ENCODE measurements around the gene LRRC8D. TPM values are rescaled to one million over a fixed set of nuclear protein-coding genes. Genes with fewer than 3 reads are reported as not detected.
A peak's percentile ranks its signal among the peaks of the same experiment; 100 is the strongest.

The LRRC8D gene
- total RNA-seq, 5 donors from 2014 or later (not counting 1 experiment from before 2014, with no cell fraction given) = 23.8 to 43.4 (median 33.0) TPM

GRCh38 chr1:89802841-89803240 is 18.0 kb upstream of the LRRC8D start:
- no peak overlapping the region for H3K4me3 ChIP-seq (ENCODE audit: control insufficient read depth in 1 of 2, extremely low read depth in 1 of 2, low read length in 1 of 2)
- H3K27ac ChIP-seq (ENCODE audit: low read length) = no peak overlapping the region
- H3K9me3 ChIP-seq = no peaks in the 10 kb centered on the region
- no peaks in the 10 kb centered on the region for H3K36me3 ChIP-seq (ENCODE audit: control insufficient read depth in 2 of 2, extremely low read depth in 1 of 2, insufficient read depth in 1 of 2, low read length in 1 of 2)
- Mint-ChIP-seq H3K36me3 (no peaks in the 10 kb centered on the region), H3K27ac (no peak overlapping the region), H3K4me3 (no peak overlapping the region), H3K27me3 (no peaks in the 10 kb centered on the region), H3K9me3 (no peaks in the 10 kb centered on the region), H3K4me1 (no peaks in the 10 kb centered on the region)
- H3K27me3 ChIP-seq (replicated peaks in 1 of 2; ENCODE audit: control insufficient read depth in 2 of 2, extremely low read depth in 1 of 2, insufficient read depth in 2 of 2, low read length in 1 of 2) = no peaks in the 10 kb centered on the region
- DNase-seq (no peak), ATAC-seq (replicated peaks in 1 of 4) (no peak)
- ChIA-PET CTCF (interaction anchor here in 1 of 2 donors (1.0 to 1.4 kb wide), 3 partner anchors 14 to 175 kb away, joined by 3 read pairs; no protein-coding TSS in a partner anchor), POLR2A (no interaction called here)
- 92% methylated on average over 2 of the region's 2 CpGs for WGBS (ENCODE audit: insufficient coverage)
- no peaks in the 10 kb centered on the region for H3K4me1 ChIP-seq (ENCODE audit: control insufficient read depth in 1 of 2, extremely low read depth in 1 of 2, insufficient read depth in 2 of 2, low read length in 2 of 2)

GRCh38 chr1:89804642-89805237 is 16.1 kb upstream of the LRRC8D start:
- Histone ChIP-seq H3K36me3 (ENCODE audit: control insufficient read depth in 2 of 2, extremely low read depth in 1 of 2, insufficient read depth in 1 of 2, low read length in 1 of 2) (no peaks in the 10 kb centered on the region), H3K27ac (ENCODE audit: low read length) (no peak overlapping the region), H3K4me3 (ENCODE audit: control insufficient read depth in 1 of 2, extremely low read depth in 1 of 2, low read length in 1 of 2) (no peak overlapping the region), H3K9me3 (no peaks in the 10 kb centered on the region), H3K27me3 (replicated peaks in 1 of 2; ENCODE audit: control insufficient read depth in 2 of 2, extremely low read depth in 1 of 2, insufficient read depth in 2 of 2, low read length in 1 of 2) (no peaks in the 10 kb centered on the region), H3K4me1 (ENCODE audit: control insufficient read depth in 1 of 2, extremely low read depth in 1 of 2, insufficient read depth in 2 of 2, low read length in 2 of 2) (no peaks in the 10 kb centered on the region)
- POLR2A ChIA-PET = no interaction called here
- no peak overlapping the region for H3K27ac Mint-ChIP-seq
- DNase-seq (peak; percentile 49 to 90 (median 75)), ATAC-seq (replicated peaks in 1 of 4) (peak; percentile 78 to 92 (median 90))
- no peaks in the 10 kb centered on the region for H3K9me3 Mint-ChIP-seq
- no peaks in the 10 kb centered on the region for H3K36me3 Mint-ChIP-seq
- no peaks in the 10 kb centered on the region for H3K4me1 Mint-ChIP-seq
- CTCF ChIA-PET = interaction anchor here (0.7 to 1.3 kb wide), 9 partner anchors 21 to 544 kb away, joined by 3 to 6 read pairs (median 3); no protein-coding TSS in a partner anchor
- no peak overlapping the region for H3K4me3 Mint-ChIP-seq
- peaks cover 0 to 1% of the 10 kb centered on the region in 2 donors for H3K27me3 Mint-ChIP-seq
- 0% methylated on average over 2 of the region's 4 CpGs for WGBS (ENCODE audit: insufficient coverage)

- peaks cover 0 to 4% of the 10 kb centered on the region in 2 donors for H3K27me3 Mint-ChIP-seq
- DNase-seq = no peak
- Histone ChIP-seq H3K4me3 (ENCODE audit: control insufficient read depth in 1 of 2, extremely low read depth in 1 of 2, low read length in 1 of 2) (no peak overlapping the region), H3K36me3 (ENCODE audit: control insufficient read depth in 2 of 2, extremely low read depth in 1 of 2, insufficient read depth in 1 of 2, low read length in 1 of 2) (no peaks in the 10 kb centered on the region), H3K9me3 (no peaks in the 10 kb centered on the region), H3K4me1 (ENCODE audit: control insufficient read depth in 1 of 2, extremely low read depth in 1 of 2, insufficient read depth in 2 of 2, low read length in 2 of 2) (no peaks in the 10 kb centered on the region), H3K27me3 (replicated peaks in 1 of 2; ENCODE audit: control insufficient read depth in 2 of 2, extremely low read depth in 1 of 2, insufficient read depth in 2 of 2, low read length in 1 of 2) (no peaks in the 10 kb centered on the region), H3K27ac (ENCODE audit: low read length) (no peak overlapping the region)
- H3K9me3 Mint-ChIP-seq = no peaks in the 10 kb centered on the region
- WGBS (ENCODE audit: insufficient coverage) = 100% methylated on average over 1 of the region's 3 CpGs
- CTCF ChIA-PET = interaction anchor here (0.7 to 1.2 kb wide), 4 partner anchors 26 to 183 kb away, joined by 3 to 5 read pairs (median 4); no protein-coding TSS in a partner anchor
- no peak overlapping the region for H3K27ac Mint-ChIP-seq
- POLR2A ChIA-PET = interaction anchor here in 1 of 2 donors (0.7 kb wide), 1 partner anchor 40 kb away, joined by 3 read pairs; no protein-coding TSS in a partner anchor
- H3K4me3 Mint-ChIP-seq = no peak overlapping the region
- H3K36me3 Mint-ChIP-seq = no peaks in the 10 kb centered on the region
- H3K4me1 Mint-ChIP-seq = no peaks in the 10 kb centered on the region
- no peak for ATAC-seq (replicated peaks in 1 of 4)
Measured at GRCh38 chr1:89806616-89807015, 14.2 kb upstream of the LRRC8D start.

- POLR2A ChIA-PET = interaction anchor here in 1 of 2 donors (0.5 kb wide), 1 partner anchor 183 kb away, joined by 3 read pairs; no protein-coding TSS in a partner anchor
Measured at GRCh38 chr1:89807503-89807902, 13.3 kb upstream of the LRRC8D start.

GRCh38 chr1:89807983-89808382 is 12.8 kb upstream of the LRRC8D start:
- no peaks in the 10 kb centered on the region for H3K36me3 ChIP-seq (ENCODE audit: control insufficient read depth in 2 of 2, extremely low read depth in 1 of 2, insufficient read depth in 1 of 2, low read length in 1 of 2)
- Mint-ChIP-seq H3K9me3 (no peaks in the 10 kb centered on the region), H3K4me1 (no peaks in the 10 kb centered on the region), H3K27ac (no peak overlapping the region), H3K4me3 (no peak overlapping the region), H3K36me3 (no peaks in the 10 kb centered on the region), H3K27me3 (peaks cover 3 to 7% of the 10 kb centered on the region in 2 donors)
- no peak for DNase-seq
- no peaks in the 10 kb centered on the region for H3K9me3 ChIP-seq
- CTCF ChIA-PET = interaction anchor here (1.2 to 1.3 kb wide), 2 partner anchors 179 kb away, joined by 3 to 5 read pairs; no protein-coding TSS in a partner anchor
- no peak overlapping the region for H3K4me3 ChIP-seq (ENCODE audit: control insufficient read depth in 1 of 2, extremely low read depth in 1 of 2, low read length in 1 of 2)
- no peak for ATAC-seq (replicated peaks in 1 of 4)
- POLR2A ChIA-PET = no interaction called here
- H3K27me3 ChIP-seq (replicated peaks in 1 of 2; ENCODE audit: control insufficient read depth in 2 of 2, extremely low read depth in 1 of 2, insufficient read depth in 2 of 2, low read length in 1 of 2) = peaks cover 0 to 4% of the 10 kb centered on the region in 2 experiments
- H3K4me1 ChIP-seq (ENCODE audit: control insufficient read depth in 1 of 2, extremely low read depth in 1 of 2, insufficient read depth in 2 of 2, low read length in 2 of 2) = no peaks in the 10 kb centered on the region
- no peak overlapping the region for H3K27ac ChIP-seq (ENCODE audit: low read length)
- 100% methylated on average over 1 of the region's 1 CpG for WGBS (ENCODE audit: insufficient coverage)

More at GRCh38 chr1:89807503-89807902, 13.3 kb upstream of the LRRC8D start:
- CTCF ChIA-PET = interaction anchor here in 1 of 2 donors (1.0 to 1.2 kb wide), 2 partner anchors 27 to 180 kb away, joined by 5 read pairs; no protein-coding TSS in a partner anchor
- no peak for DNase-seq
- no peak overlapping the region for H3K27ac Mint-ChIP-seq
- Histone ChIP-seq H3K9me3 (no peaks in the 10 kb centered on the region), H3K36me3 (ENCODE audit: control insufficient read depth in 2 of 2, extremely low read depth in 1 of 2, insufficient read depth in 1 of 2, low read length in 1 of 2) (no peaks in the 10 kb centered on the region), H3K4me3 (ENCODE audit: control insufficient read depth in 1 of 2, extremely low read depth in 1 of 2, low read length in 1 of 2) (no peak overlapping the region), H3K27ac (ENCODE audit: low read length) (no peak overlapping the region), H3K4me1 (ENCODE audit: control insufficient read depth in 1 of 2, extremely low read depth in 1 of 2, insufficient read depth in 2 of 2, low read length in 2 of 2) (no peaks in the 10 kb centered on the region), H3K27me3 (replicated peaks in 1 of 2; ENCODE audit: control insufficient read depth in 2 of 2, extremely low read depth in 1 of 2, insufficient read depth in 2 of 2, low read length in 1 of 2) (peaks cover 0 to 4% of the 10 kb centered on the region in 2 experiments)
- H3K4me3 Mint-ChIP-seq = no peak overlapping the region
- H3K9me3 Mint-ChIP-seq = no peaks in the 10 kb centered on the region
- H3K27me3 Mint-ChIP-seq = peaks cover 0 to 4% of the 10 kb centered on the region in 2 donors
- ATAC-seq (replicated peaks in 1 of 4) = no peak
- no CpG with 5 or more reads among the region's 2 CpGs for WGBS (ENCODE audit: insufficient coverage)
- H3K4me1 Mint-ChIP-seq = no peaks in the 10 kb centered on the region
- H3K36me3 Mint-ChIP-seq = no peaks in the 10 kb centered on the region

GRCh38 chr1:89808441-89809117 is 12.3 kb upstream of the LRRC8D start:
- no peak overlapping the region for H3K27ac ChIP-seq (ENCODE audit: low read length)
- ChIA-PET CTCF (interaction anchor here (1.2 to 1.3 kb wide), 2 partner anchors 179 kb away, joined by 3 to 5 read pairs; no protein-coding TSS in a partner anchor), POLR2A (interaction anchor here in 1 of 2 donors (1.0 kb wide), 1 partner anchor 182 kb away, joined by 3 read pairs; no protein-coding TSS in a partner anchor)
- no peak for DNase-seq
- no peak for ATAC-seq (replicated peaks in 1 of 4)
- H3K27ac Mint-ChIP-seq = no peak overlapping the region
- no peak overlapping the region for H3K4me3 ChIP-seq (ENCODE audit: control insufficient read depth in 1 of 2, extremely low read depth in 1 of 2, low read length in 1 of 2)
- H3K9me3 ChIP-seq = no peaks in the 10 kb centered on the region
- H3K36me3 Mint-ChIP-seq = no peaks in the 10 kb centered on the region
- H3K36me3 ChIP-seq (ENCODE audit: control insufficient read depth in 2 of 2, extremely low read depth in 1 of 2, insufficient read depth in 1 of 2, low read length in 1 of 2) = no peaks in the 10 kb centered on the region
- H3K9me3 Mint-ChIP-seq = no peaks in the 10 kb centered on the region
- no peaks in the 10 kb centered on the region for H3K4me1 ChIP-seq (ENCODE audit: control insufficient read depth in 1 of 2, extremely low read depth in 1 of 2, insufficient read depth in 2 of 2, low read length in 2 of 2)
- H3K27me3 ChIP-seq (replicated peaks in 1 of 2; ENCODE audit: control insufficient read depth in 2 of 2, extremely low read depth in 1 of 2, insufficient read depth in 2 of 2, low read length in 1 of 2) = peaks cover 0 to 4% of the 10 kb centered on the region in 2 experiments
- 97% methylated on average over 3 of the region's 5 CpGs for WGBS (ENCODE audit: insufficient coverage)
- H3K4me3 Mint-ChIP-seq = no peak overlapping the region
- H3K4me1 Mint-ChIP-seq = no peaks in the 10 kb centered on the region
- peaks cover 3 to 8% of the 10 kb centered on the region in 2 donors for H3K27me3 Mint-ChIP-seq
